Endothelial cell of umbilical vein (primary cell): Measurements from ENCODE around the gene CHTOP. TPM values are rescaled to one million over a fixed set of nuclear protein-coding genes. Genes with fewer than 3 reads are reported as not detected.

Source experiments
- BruUV-seq: library from RNA; stranded (reverse); fragments of 400-500 nt; replicated peaks from 2 replicates; lab custom pipeline; 2021; lab: Mats Ljungman, UMichigan
- CTCF ChIA-PET: fragments of 300-600, 350-600 bp; sonication (Branson Sonifier 250); formaldehyde crosslinking; loops from one replicate; lab custom pipeline; 2021; ENCODE audit warnings: antibody characterized with exemption, inconsistent platforms; lab: Charles Lee
- POLR2A ChIA-PET: fragments of 300-600, 350-600 bp; sonication (Branson Sonifier 250); formaldehyde crosslinking; loops from one replicate; lab custom pipeline; 2021; ENCODE audit warnings: antibody characterized with exemption, inconsistent platforms; lab: Charles Lee
- DNase-seq: peaks from one replicate; pipeline ENCODE4 v3.0.0-alpha.2; 2011; ENCODE audit warnings: low read depth, low spot score
- FAIRE-seq: peaks from 2 replicates; lab custom pipeline; 2011; peaks lifted over from hg19 to GRCh38; lab: Jason Lieb, UNC
- H2AFZ ChIP-seq: 2 replicates; pipeline ENCODE4 v1.6.0; 2012; ENCODE audit warnings: low read depth, low read length, control low read depth, inconsistent platforms
- H3K27ac ChIP-seq: 2 replicates; pipeline ENCODE4 v1.5.1; 2011; ENCODE audit warnings: low read depth, mild to moderate bottlenecking, control low read depth, low read length, moderate library complexity; ENCODE audit not compliant: insufficient read depth
- H3K27me3 ChIP-seq, 2 experiments: 2 replicates each; pipeline versions ENCODE4 v1.6.0 to v1.6.1; 2011; ENCODE audit warnings: low read length in 2 of 2, mixed read lengths in 1 of 2; ENCODE audit not compliant: control insufficient read depth in 2 of 2, insufficient read depth in 2 of 2
- H3K36me3 ChIP-seq, 2 experiments: 2 replicates in 1 of 2; 3 replicates in 1 of 2; pipeline ENCODE4 v1.5.1; 2011; ENCODE audit warnings: low read length in 2 of 2, mild to moderate bottlenecking in 1 of 2, moderate library complexity in 1 of 2; ENCODE audit not compliant: control insufficient read depth in 2 of 2, insufficient read depth in 2 of 2; ENCODE audit errors: extremely low read depth in 1 of 2
- H3K4me1 ChIP-seq: 3 replicates; pipeline ENCODE4 v1.5.1; 2011; ENCODE audit warnings: mild to moderate bottlenecking, low read length; ENCODE audit not compliant: control insufficient read depth, insufficient read depth; ENCODE audit errors: extremely low read depth
- H3K4me2 ChIP-seq: 2 replicates; pipeline ENCODE4 v1.6.1; 2011; ENCODE audit warnings: low read length, control low read depth, mixed read lengths; ENCODE audit not compliant: insufficient read depth
- H3K4me3 ChIP-seq, 3 experiments: fragments of 200-600 bp in 1 of 3; sonication (generic), shearing (Covaris generic) in 1 of 3; replicated peaks in 1 of 3; 2 replicates each; pipeline ENCODE4 v1.5.1; 2011 to 2016; ENCODE audit warnings: control low read depth in 3 of 3, low read length in 3 of 3, mild to moderate bottlenecking in 2 of 3, inconsistent platforms in 1 of 3, low read depth in 1 of 3, moderate library complexity in 1 of 3; ENCODE audit not compliant: insufficient read depth in 1 of 3
- H3K79me2 ChIP-seq: 2 replicates; pipeline ENCODE4 v1.6.0; 2012; ENCODE audit warnings: low read length, inconsistent platforms; ENCODE audit not compliant: control insufficient read depth, insufficient read depth
- H3K9ac ChIP-seq: replicated peaks from 2 replicates; pipeline ENCODE3; 2011; ENCODE audit warnings: low read length, control low read depth; ENCODE audit not compliant: insufficient read depth; ENCODE audit errors: extremely low read depth
- H3K9me1 ChIP-seq: replicated peaks from 3 replicates; pipeline ENCODE4 v1.6.0; 2011; ENCODE audit warnings: mild to moderate bottlenecking, low read length; ENCODE audit not compliant: control insufficient read depth, insufficient read depth; ENCODE audit errors: extremely low read depth
- H3K9me3 ChIP-seq: replicated peaks from 2 replicates; pipeline ENCODE4 v1.5.1; 2012; ENCODE audit warnings: low read length, inconsistent platforms; ENCODE audit not compliant: control insufficient read depth, insufficient read depth
- H4K20me1 ChIP-seq: replicated peaks from 2 replicates; pipeline ENCODE3; 2011; ENCODE audit warnings: mild to moderate bottlenecking, low read length; ENCODE audit not compliant: control insufficient read depth, insufficient read depth; ENCODE audit errors: extremely low read depth
- CTCF ChIP-seq, 2 donors: IDR thresholded peaks; 1 replicate in 1 of 2; 2 replicates in 1 of 2; pipeline ENCODE4 v1.5.1; 2011; ENCODE audit warnings: low read length in 2 of 2, mild to moderate bottlenecking in 2 of 2, moderate library complexity in 2 of 2, control low read depth in 1 of 2, inconsistent platforms in 1 of 2, low read depth in 1 of 2; ENCODE audit not compliant: insufficient read depth in 1 of 2; ENCODE audit errors: extremely low read depth in 1 of 2
- FOS ChIP-seq: IDR thresholded peaks from 2 replicates; pipeline ENCODE4 v1.6.1; 2011; ENCODE audit warnings: mild to moderate bottlenecking, low read length, moderate library complexity, borderline replicate concordance; ENCODE audit not compliant: insufficient read depth
- JUN ChIP-seq: IDR thresholded peaks from 2 replicates; pipeline ENCODE4 v1.6.1; 2011; ENCODE audit warnings: borderline replicate concordance, low read depth; ENCODE audit not compliant: insufficient read length, insufficient read depth
- MAX ChIP-seq: IDR thresholded peaks from 2 replicates; pipeline ENCODE4 v1.6.1; 2011; ENCODE audit not compliant: insufficient read depth, insufficient read length
- POLR2A ChIP-seq: IDR thresholded peaks from 2 replicates; pipeline ENCODE4 v1.6.1; 2012; ENCODE audit warnings: low read depth, mild to moderate bottlenecking, control low read depth, low read length
- POLR2AphosphoS5 ChIP-seq: IDR thresholded peaks from 2 replicates; pipeline ENCODE4 v1.6.1; 2012; ENCODE audit warnings: low read depth, mild to moderate bottlenecking, control low read depth, low read length, moderate library complexity; ENCODE audit not compliant: insufficient read depth
- dilution Hi-C: fragments of 300-500 bp; cut with MboI; formaldehyde crosslinking; loops from one replicate; pipeline ENCODE4 v1.15.0; 2019; ENCODE audit warnings: low sequenced_read_pairs; ENCODE audit not compliant: extremely low pct_ligation_motif_present
- intact Hi-C: fragments of 100-400 bp; cut with micrococcal nuclease; formaldehyde crosslinking; loops from one replicate; pipeline ENCODE4 v1.10.0; 2022
- polyA plus RNA-seq, 4 experiments: library from polyadenylated mRNA; depleted of rRNA in 3 of 4; stranded (reverse) in 3 of 4; unstranded in 1 of 4; fragments of >200 nt; gene quantifications; 2 replicates each; pipeline versions ENCODE4 v1.2.1 to v1.2.3, GENCODE V29; 2011 to 2012; ENCODE audit warnings: missing spikeins in 1 of 4
- total RNA-seq: library from RNA; stranded (reverse); gene quantifications from 2 replicates; pipeline ENCODE4 v1.2.3, GENCODE V29; 2021

The CHTOP gene
- total and polyA plus RNA-seq, 2 donors (not counting 3 experiments of a cell fraction or from before 2014, with no cell fraction given), result 62.0 to 74.4 TPM

- no TSS peak for BruUV-seq
- H3K36me3 ChIP-seq, result peaks cover 30 to 31% of the 10 kb centered on the region in 2 experiments
Measured at GRCh38 chr1:153646672-153647345, 12.9 kb downstream of the CHTOP start.

More at GRCh38 chr1:153646672-153647345, 12.9 kb downstream of the CHTOP start:
- H3K4me2 ChIP-seq, result no peak overlapping the region
- H3K79me2 ChIP-seq, result peaks cover 5% of the 10 kb centered on the region
- CTCF ChIA-PET, result interaction anchor here (0.9 kb wide), 1 partner anchor 13 kb away, joined by 3 read pairs; the partner anchor contains the start of gene CHTOP
- H2AFZ ChIP-seq, result no peak overlapping the region
- POLR2A ChIA-PET, result interaction anchor here (0.7 kb wide), 1 partner anchor 75 kb away, joined by 3 read pairs; no protein-coding TSS in a partner anchor
- no peaks in the 10 kb centered on the region for H4K20me1 ChIP-seq
- intact Hi-C loops (no loop called here), dilution Hi-C loops (no loop called here)
- TF ChIP-seq MAX (no peak), CTCF (IDR thresholded peaks at IDR 0.05; ENCODE audit: extremely low read depth in 1 of 2, insufficient read depth in 1 of 2, low read depth in 1 of 2, low read length in 2 of 2) (no peak), FOS (no peak), POLR2AphosphoS5 (peak; percentile 15), JUN (no peak), POLR2A (no peak)
- H3K9me1 ChIP-seq, result no peaks in the 10 kb centered on the region
- no peaks in the 10 kb centered on the region for H3K9me3 ChIP-seq
- H3K27me3 ChIP-seq, result no peaks in the 10 kb centered on the region
- no peak for DNase-seq
- no peak for FAIRE-seq
- no peak overlapping the region for H3K4me3 ChIP-seq
- no peak overlapping the region for H3K27ac ChIP-seq
- no peaks in the 10 kb centered on the region for H3K4me1 ChIP-seq
- no peak overlapping the region for H3K9ac ChIP-seq
